GM18519 (cell line): ENCODE data around the gene CCDC8.
"Not testable (repeated sequence)": the region's sequence is repeated elsewhere in the genome, so short reads cannot be mapped to it uniquely, and the experiment has no call there.

Experiments
- ATAC-seq: cut with Tn5 transposase; IDR thresholded peaks from one replicate; pipeline ENCODE4 v1.9.1; 2021; ENCODE audit warnings: mild to moderate bottlenecking, moderate library complexity; ENCODE audit not compliant: unreplicated experiment, low FRiP score

The CCDC8 gene

DNA sequence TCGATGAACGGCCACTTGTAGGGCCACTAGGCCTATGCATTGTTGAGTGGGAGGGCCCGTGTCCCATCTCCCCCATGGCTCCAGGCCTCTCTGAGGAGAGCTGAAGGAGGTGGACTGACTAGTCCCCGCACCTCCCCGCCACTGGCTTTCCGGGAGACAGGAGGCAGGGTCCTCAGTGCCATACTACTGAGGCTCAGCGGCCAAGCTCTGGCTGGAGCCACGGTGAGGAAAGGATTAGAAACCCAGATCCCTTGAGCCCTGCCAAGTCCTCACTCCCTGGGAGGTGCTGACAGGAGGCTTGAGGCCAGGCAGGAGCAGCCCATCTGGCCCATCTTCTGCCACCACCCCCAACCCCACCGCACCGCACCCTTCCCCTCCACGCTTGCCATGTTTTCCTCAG lies 29.0 kb downstream of the CCDC8 start:
- no peak for ATAC-seq

DNA sequence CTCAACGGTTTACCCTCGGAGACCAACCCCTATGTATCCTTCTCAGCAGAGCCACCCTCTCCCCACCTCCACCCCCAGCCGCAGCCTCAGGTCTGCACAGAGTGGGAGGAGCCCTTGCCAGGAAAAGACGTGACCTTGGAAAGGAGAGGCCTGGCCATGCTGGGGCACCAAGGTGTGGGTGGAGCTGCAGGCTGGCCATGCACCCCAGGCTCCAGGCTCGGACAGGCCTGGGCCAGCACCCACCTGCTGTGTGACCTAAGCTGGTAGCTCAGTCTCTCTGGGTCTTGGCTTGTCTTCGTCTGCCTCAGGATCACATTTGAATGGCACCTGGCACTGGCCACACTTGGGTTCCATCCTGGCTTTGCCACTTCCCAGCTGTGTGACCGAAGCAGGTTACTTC lies 29.5 kb downstream of the CCDC8 start:
- ATAC-seq = no peak

DNA sequence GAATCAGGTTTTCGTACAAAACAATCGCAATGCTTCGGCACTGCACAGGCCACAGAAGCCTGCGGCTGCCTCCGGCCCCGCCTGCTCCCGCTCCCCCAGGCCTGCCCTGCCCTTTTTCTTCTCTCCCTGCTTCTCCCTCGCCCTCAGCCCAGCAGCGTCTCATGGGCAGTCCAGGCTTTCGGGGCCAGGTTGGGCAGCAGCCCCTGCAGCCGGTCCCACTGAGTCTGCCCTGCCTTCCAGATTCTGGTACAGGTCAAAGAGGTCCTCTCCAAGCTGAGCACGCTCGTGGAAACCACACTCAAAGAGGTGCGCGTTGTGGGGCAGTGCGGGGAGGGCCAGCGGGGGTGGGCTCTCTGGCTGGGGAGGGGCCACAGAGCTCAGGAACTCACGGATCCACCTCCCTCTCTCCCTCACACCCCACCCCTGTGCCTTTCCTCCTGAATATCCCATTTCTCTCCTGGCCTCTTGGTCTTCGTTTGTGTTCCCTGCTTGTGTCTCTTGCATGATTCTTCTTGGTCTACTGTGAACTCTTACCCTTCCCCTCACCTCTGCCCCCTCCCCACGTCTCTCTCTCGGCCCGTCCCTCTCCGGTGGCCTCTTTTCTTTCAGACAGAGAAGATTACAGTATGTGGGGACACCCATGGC lies 30.1 kb downstream of the CCDC8 start:
- no peak for ATAC-seq

DNA sequence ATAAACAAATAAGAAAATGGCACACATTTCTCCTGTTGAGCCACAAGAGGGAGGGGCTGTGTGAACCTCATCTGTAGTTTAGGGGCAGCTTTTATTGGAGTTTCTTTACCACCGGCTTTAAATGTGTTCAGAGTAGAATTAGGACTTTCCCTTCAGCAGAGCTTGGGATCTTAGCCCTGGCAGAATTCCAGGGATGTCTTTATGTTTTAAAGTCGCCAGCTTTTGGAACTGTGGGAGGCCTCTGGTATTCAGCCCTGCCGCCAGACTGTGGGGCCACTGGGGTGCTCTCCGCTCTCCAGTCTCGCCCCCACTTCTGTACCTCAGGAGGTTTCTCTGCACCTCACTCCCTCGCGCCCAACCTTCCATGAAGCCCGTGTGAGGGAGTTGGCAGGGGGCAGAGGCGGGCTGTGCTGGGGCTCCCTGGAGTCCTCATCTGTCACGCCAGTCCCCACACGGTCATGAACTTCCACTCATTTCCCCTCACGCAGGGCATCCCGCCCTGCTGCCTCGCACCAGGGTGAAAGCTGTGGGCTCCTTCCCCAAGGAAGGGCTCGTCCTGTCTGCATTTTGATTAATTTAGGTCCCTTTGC lies 31.5 kb downstream of the CCDC8 start:
- ATAC-seq = no peak

DNA sequence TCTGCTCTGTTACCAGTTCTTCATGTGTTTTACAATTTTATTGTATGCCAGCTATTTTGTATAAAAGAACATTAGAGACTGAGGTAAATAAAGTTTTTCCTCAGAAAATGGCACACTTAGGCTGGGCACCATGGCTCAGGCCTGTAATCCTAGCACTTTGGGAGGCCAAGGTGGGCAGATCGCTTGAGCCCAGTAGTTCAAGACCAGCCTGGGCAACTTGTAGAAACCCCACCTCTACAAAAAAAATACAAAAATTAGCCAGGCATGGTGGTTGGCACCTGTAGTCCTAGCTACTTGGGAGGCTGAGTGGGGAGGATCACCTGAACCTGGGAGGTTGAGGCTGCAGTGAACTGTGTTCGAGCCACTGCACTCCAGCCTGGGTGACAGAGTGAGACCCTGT lies 32.0 kb downstream of the CCDC8 start:
- ATAC-seq = no peak

DNA sequence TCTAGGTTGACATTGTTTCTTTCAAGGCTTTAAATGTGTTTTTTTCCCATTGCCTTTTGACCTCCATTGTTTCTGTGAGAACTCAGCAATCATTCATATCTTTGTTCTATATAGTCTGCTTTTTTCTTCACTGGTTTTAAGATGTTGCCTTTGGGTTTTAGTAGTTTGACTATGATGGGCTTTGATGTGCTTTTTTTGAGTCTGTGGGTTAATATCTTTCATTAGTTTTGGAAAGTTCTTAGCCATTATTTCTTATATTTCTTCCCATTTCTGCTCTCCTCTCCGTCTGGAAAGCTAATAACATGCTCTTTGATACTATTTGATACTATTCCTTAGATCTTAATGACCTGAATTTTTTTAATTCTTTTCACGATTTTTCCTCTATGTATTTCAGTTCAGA lies 32.7 kb downstream of the CCDC8 start:
- no peak for ATAC-seq

DNA sequence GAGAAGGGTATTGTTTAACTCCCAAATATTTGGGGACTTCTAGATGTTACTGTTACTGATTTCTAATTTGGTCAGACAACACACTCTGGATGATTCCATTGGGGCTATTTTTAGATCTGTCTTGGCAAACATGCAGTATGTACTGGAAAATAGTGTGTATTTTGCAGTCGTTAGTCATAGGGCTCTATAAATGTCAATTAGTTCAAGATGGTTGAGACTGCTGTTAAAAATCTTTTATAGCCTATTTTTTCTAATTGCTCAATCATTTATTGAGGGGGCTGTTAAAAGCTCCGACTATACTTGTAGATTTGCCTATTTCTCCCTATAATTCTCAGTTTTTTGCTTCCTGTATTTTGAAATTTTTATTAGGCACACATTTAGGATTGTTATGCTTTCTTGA lies 35.1 kb downstream of the CCDC8 start:
- ATAC-seq = no peak

DNA sequence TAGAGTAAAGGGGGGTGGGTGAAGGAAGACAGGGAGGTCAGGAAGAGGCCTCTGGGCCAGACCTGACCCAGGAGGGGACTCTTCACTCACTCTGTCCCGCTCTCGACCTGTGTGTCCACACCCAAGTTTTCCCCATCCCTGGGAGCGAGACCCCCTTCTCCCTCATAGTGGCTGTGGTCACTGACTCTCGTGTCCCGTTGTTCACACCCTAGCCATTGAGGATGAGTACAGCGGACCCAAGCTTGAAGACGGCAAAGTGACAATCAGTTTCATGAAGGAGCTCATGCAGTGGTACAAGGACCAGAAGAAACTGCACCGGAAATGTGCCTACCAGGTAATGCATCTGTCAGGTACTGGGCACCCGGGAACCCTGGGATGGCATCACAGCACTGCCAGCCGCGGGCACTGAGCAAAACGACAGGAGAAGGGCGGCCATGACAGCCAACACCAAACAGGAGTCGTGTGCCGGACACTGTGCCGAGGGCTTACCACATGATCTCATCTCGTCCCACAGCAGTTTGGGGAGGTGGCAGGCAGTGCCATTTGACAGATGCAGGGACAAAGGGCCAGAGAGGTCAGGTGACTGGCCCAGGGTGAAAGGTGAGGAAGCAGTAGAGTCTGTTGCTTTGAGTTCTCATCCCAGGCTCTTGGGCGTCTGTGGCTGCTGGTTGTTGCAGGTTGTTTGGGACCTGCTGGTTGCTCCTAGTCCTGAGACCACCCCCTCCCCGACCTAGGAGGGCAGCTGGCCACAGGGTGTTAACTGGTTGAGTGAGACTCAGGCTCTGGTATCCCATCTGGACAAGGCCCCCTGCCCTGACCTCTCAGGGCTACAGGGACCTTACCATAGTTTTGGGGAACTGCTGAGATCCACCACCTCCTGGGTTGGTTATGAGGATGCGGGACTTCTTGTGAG lies 36.9 kb downstream of the CCDC8 start:
- ATAC-seq = no peak

DNA sequence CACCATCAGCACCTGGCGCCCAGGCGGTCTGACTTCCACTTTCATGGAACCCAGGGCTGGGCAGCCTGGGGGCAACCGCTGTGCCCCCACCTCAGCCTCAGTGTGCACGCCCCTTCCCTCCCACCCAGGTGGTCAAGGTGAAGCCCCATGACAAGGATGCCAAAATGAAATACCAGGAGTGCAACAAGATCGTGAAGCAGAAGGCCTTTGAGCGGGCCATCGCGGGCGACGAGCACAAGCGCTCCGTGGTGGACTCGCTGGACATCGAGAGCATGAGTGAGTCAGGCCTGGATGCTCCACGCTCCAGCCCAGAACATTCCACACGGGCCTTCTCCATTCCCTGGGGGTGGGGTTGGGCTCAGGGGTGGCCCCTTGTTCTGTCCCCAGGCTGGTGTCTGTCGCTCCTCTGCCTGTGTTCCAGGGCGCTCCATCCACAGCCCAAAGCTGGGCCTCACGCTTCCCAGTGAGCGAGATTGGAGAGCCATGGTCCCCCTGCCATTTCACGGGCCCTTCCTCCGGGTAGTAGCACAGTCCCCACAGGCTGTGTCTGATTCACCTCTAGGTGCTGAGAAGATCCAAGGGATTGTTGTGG lies 37.8 kb downstream of the CCDC8 start:
- ATAC-seq = not testable (repeated sequence)

DNA sequence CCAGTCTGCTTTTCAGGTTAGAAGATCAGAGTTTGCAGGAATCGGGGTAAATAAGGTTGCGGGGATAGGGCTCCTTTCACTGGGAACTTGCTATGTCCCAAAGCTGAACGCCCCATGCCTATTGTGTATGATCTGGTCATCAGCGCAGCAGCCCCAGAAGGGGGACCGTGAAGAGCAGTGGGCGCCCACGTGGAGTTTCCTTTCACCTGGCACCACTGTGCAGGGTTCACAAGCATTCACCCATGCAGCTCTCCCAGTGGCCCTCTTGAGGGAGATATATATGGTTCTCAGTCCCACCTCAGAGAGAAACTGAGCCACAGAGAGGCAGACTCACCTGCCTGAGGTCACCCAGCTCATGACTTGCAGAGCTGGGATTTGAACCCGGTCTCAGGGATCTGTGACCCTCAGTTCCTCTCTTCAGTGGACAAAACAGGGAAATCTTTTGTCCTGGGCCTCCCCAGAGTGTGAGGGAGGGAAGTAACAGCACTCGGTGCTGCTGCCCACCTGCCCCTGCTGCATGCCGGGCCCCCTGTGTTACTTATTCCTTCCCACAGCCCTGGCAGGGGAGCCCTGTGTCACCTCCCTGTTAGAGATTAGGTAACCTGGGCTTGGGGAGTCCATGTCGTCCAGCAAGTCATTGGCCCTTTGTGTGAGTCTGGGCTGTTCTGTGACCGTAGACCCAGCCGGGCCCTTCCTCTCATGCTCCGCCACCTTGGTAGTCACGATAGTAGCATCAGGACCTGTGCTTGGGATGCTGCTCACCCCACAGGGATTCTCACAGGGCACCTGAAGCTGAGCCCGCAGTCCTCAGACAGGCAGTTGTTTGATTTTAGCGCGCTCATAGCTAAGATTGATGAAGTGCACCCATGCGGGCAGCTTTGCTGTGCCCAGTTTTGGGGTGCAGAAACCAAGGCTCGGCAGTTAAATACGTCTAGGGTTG lies 38.6 kb downstream of the CCDC8 start:
- ATAC-seq = no peak

DNA sequence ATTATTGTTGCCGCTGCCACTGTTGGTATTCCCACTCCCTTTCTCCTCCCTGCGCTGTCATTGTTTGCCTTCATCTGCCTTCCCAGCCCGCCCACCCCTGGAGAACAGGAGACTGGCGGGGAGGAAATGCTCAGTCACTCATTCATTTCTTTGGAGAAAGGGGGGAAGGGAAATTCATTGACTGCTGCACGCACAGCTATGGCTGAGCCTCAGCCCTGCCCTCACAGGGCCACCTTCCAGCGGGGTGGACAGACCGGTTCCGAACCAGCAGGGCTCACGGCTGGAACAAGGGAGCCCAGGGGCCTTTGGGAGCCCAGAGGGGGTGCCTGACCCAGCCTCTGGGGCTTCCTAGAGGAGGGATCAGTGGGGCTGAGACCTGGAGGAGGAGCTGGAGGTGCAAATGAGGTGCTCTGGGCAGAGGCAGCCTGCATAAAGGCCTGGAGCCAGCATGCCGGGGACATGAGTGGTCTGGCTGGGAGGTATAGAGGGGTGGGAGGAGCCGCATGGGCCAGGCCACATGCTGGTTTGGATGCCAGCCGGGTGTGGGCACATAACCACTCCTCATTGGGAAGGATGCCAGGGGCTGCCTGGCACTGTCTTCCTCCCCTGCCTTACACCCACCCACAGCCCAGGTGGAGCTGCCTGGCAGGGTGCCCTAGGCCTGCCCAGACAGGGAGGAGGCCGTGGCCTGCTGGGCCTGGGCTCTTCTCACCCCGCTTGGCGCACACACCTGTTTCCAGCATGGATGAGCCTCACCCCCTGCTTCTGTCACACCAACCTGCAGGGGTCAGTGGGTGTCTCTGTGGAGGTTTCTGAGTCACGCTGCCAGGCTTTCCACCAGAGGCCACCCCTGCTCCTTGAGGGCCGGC lies 39.6 kb downstream of the CCDC8 start:
- ATAC-seq = no peak

DNA sequence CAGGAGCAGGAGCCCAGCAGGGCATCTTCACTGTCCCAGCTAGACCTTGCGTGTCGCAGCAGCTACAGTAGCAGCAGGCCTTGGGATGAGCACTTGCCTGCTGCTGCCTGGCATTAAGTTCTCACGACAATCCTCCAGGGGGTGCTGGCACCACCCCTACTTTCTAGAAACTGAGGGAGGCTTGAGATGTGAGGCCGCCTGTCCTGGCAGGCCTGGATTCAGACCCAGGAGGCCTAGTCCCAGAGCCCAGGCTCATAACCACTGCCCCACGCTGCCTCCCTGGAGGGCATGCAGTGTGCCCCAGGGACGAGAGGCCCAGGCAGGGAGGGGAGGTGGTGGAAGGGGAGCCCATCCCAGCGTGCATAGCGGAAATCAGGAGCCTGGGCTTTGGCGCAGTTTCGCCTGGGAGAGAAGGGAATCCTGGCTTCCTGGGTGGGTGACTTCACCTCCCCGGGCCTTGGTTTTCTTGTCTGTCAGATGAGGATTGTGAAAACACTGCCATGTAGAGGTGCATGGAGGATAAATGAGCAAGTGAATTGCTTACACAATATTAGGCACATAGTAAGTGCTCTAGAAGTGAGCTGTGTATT lies 40.4 kb downstream of the CCDC8 start:
- no peak for ATAC-seq

DNA sequence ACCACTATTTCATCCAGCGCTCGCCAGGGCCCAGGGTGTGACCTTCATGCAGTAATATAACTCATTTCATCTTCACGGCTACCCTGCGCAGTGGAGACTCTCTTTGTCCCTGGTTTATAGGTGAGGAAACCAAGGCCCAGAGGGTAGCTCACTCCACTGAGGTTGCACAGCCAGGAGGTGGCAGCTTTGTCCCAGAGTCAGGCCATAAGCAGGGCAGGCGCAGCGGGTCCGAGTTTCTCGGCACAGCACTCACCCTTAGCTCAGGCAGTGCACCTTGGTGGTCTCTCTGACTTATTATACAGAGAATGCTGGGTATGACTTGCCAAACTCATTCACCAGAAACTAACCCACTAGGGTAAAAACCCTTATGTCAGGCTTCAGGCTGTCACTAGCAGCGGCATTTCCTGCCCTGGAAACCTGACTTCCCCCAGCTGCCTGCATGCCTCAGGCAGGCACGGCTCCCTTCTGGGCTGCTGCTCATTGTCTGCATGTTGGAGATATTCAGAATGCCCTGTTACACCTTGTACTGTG lies 41.9 kb downstream of the CCDC8 start:
- no peak for ATAC-seq

DNA sequence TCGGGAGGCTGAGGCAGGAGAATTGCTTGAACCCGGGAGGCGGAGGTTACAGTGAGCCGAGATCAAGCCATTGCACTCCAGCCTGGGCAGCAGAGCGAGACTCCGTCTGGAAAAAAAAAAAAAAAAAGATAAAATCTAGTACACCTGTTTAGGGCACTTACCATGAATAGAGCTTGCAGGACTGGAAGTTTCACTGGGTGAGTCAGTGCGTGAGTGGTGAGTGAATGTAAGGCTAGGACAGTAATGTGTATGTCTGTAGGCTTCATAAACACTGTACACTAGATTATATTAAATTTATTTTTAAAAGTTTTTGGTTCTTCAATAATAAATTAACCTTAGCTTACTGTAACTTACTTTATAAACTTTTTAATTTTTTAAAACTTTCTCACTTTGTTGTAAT lies 43.5 kb downstream of the CCDC8 start:
- no peak for ATAC-seq

DNA sequence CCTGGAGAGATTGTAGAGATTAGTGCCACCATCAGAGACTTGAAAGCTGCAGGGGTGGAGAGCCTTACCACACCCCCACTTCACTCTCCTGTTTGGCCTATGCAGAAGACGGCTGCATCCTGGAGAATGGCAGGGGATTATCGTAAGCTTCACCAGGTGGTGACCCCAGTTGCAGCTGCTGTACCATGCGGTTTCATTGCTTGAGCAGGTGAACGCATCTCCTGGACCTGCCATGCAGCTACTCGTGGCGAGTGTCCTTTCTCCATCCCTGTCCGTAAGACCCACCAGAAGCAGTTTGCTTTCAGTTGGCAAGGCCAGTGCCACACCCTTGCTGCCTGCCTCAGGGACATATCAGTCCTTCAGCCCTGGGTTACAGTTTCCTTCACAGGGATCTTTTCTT lies 45.2 kb downstream of the CCDC8 start:
- ATAC-seq = no peak

DNA sequence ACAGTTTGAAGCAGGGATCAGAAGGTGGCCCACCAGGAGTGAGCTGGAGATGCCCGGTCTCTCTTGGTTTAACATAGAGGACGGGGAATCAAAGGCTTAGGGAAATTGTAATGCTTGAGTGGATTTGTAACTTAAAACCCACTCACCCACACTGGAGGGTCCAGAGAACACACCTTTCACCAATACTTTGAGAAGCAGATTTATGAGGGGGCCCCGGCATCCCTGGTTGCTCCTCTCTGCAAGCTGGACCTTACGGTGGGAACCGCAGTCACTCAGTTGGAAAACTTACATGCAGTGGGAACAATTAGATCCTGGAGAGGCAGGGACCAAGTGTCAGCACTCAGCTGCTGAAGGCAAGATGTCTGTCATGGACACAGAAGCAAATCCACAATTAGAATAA lies 45.9 kb downstream of the CCDC8 start:
- ATAC-seq = no peak

DNA sequence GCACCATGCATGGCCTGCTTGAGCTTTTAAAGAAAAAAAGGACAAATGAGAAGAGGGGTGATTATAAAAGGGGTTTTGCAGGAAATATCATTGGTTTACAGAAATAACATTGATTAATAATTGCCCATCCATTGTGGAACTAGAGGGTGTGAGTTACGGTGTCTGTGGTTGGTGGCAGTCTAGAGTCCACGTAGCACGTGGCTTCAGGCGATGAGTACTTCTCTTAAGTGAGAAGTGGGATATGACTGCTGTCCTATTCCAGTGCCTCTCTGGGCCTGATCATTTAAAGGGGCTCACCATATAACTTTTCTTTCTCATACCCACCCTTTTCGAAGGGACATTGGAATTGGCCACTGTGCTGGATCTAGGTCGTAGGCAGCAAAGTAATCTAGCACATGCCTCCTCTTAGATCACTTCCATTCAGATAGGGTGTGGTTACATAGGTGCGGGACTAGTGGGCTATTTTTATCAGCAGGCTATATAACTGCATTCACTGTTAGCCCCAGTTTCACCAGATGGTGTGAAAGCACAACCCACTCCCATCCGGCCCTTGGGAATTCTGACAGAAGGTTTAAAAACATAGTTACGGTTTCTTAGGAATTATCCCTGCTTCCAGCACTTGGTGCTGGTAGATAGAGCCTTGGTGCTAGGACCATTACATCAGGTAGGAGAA lies 46.6 kb downstream of the CCDC8 start:
- no peak for ATAC-seq

DNA sequence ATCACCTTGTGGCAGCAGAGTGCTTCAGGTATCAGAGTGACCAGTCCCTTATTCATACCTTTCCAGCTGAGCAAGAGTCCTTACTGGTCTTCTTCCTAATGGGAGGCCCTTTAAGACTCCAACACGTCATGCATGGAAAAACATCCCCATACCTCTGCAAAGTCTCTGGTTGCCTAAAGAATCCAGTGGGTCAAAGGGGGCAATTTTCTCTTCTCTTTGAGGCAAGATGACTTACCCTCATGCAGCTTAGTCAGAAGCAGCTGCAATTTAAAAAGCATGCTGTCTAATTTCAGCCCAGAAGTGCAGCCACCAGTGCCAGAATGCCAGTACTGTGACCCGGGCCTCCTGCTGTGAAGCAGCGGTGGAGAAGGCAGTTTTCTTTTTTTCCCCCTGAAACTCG lies 47.8 kb downstream of the CCDC8 start:
- ATAC-seq = no peak
